AG09319 (cell line): ENCODE measurements around the gene KCNC4.

ENCODE experiments used
- DNase-seq: peaks from one replicate; pipeline ENCODE4 v3.0.0-alpha.2; 2010; ENCODE audit warnings: low read depth; ENCODE audit errors: extremely low read depth
- TF ChIP-seq, protein P1 (sequence below): IDR thresholded peaks from 2 replicates; pipeline ENCODE4 v1.5.1; 2011; ENCODE audit warnings: low read depth, mild to moderate bottlenecking, inconsistent platforms, low read length, moderate library complexity

KCNC4 gene

DNA sequence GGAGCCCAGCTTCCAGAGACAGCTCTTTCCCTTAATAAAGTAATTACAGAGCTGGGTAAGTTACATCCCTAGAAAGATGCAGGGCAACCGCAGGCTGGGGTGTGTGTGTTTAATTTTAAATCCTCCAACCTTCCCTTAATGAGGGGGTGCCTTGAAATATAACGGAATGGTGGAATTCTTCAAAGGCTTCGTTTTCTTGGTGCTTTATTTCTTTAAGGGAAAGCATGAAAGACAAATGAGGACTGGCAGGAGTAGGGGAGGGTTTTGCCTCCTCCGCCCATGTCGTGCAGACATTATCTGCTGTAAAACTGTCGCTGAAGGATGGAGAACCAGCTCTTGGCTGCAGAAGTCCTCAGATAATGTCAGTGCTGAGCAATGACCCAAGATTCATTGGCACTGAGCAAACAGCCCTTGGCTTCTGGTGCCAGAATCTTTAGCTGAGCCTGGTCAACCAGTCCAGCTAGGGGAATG, 44.3 kb upstream of the KCNC4 start:
- TF ChIP-seq, protein P1, sequence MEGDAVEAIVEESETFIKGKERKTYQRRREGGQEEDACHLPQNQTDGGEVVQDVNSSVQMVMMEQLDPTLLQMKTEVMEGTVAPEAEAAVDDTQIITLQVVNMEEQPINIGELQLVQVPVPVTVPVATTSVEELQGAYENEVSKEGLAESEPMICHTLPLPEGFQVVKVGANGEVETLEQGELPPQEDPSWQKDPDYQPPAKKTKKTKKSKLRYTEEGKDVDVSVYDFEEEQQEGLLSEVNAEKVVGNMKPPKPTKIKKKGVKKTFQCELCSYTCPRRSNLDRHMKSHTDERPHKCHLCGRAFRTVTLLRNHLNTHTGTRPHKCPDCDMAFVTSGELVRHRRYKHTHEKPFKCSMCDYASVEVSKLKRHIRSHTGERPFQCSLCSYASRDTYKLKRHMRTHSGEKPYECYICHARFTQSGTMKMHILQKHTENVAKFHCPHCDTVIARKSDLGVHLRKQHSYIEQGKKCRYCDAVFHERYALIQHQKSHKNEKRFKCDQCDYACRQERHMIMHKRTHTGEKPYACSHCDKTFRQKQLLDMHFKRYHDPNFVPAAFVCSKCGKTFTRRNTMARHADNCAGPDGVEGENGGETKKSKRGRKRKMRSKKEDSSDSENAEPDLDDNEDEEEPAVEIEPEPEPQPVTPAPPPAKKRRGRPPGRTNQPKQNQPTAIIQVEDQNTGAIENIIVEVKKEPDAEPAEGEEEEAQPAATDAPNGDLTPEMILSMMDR: no peak
- no peak for DNase-seq

DNA sequence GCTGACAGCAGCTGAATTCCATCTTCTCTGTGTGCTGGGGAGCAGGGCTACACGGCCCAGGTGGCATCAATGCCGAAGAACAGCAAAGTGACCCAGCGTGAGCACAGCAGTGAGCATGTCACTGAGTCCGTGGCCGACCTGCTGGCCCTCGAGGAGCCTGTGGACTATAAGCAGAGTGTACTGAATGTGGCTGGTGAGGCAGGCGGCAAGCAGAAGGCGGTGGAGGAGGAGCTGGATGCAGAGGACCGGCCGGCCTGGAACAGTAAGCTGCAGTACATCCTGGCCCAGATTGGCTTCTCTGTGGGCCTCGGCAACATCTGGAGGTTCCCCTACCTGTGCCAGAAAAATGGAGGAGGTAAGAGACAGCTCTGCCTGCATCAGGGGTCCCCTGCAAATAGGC, 43.3 kb upstream of the KCNC4 start:
- TF ChIP-seq, protein P1: no peak
- no peak for DNase-seq

DNA sequence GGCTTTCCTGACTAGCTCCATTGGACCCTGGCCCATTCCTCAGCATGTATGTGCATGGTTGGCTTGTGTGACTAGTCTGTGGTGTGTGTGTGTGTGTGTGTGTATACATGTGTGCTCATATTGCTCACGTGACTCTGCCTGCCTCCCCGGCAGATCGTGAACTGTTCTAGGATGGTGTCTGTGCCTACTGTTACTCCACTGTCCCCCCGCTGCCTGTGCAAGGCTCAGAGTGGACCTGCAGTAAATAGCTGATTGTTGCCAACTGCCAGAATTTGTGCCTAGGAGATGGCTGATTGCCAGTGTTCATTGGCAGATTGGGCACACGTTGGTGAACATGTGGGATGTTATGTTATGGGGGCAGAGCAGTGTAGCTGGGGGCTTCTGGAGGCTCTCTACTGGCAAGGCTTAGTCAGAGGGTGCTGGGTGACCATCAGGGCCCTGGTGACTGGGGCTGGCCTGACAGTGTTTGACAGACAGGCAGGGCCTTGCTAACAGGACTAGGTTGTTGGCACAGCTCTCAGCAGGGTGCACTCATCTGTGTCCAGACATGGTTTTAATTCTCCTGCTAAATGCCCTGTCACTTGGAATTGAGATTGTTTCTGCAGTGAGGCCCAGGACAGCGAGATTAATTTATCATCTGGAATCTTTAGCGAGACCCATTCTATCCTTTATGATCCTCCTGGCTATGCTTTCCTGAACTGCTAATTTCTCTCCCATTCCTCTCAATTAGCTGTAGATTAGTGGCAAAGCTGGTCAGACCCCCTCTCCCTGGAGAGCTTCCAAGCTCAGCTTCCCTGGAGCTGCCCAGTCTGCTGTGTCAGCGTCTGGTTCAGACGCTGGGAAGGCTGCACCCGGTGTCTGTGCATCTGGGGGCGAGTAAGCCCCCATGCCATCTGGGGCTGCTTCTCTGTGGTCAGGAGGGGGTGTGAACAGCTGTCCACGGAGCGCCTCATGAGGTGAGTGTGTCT, 39.1 kb upstream of the KCNC4 start:
- TF ChIP-seq, protein P1: no peak
- no peak for DNase-seq

GRCh38 chr1:110172001-110172400, 38.1 kb upstream of the KCNC4 start:
- DNase-seq: no peak
- TF ChIP-seq, protein P1: no peak

DNA sequence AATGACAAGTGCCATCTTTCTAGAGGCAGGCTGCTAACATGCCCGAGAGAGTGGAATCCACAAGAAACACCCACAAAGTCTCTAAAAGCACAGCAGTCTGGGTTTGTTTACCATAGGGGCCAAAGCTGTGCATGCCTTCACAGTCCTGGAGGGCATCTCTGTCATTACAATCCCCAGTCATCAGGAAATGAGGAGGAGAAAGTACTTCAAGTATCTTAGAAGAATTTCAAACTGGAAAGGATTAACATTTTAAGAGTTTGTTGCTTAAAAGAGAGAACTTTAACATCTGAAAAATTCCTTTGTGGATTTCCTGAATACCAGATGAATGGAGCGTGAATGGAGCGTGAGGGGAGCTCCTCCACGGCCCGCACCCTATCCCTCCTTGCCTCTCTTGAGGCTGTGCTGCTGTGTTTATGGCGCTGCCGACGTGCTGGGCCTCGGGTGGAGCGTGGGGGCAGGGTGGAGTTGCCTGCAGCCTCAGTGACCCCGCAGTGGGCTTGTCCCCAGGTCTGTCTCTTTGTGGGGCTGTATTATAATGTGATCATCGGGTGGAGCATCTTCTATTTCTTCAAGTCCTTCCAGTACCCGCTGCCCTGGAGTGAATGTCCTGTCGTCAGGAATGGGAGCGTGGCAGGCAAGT, 36.5 kb upstream of the KCNC4 start:
- TF ChIP-seq, protein P1: no peak
- DNase-seq: no peak

- TF ChIP-seq, protein P1: no peak
- no peak for DNase-seq
These were observed 35.2 kb upstream of the KCNC4 start for GRCh38 chr1:110174961-110175360.

DNA sequence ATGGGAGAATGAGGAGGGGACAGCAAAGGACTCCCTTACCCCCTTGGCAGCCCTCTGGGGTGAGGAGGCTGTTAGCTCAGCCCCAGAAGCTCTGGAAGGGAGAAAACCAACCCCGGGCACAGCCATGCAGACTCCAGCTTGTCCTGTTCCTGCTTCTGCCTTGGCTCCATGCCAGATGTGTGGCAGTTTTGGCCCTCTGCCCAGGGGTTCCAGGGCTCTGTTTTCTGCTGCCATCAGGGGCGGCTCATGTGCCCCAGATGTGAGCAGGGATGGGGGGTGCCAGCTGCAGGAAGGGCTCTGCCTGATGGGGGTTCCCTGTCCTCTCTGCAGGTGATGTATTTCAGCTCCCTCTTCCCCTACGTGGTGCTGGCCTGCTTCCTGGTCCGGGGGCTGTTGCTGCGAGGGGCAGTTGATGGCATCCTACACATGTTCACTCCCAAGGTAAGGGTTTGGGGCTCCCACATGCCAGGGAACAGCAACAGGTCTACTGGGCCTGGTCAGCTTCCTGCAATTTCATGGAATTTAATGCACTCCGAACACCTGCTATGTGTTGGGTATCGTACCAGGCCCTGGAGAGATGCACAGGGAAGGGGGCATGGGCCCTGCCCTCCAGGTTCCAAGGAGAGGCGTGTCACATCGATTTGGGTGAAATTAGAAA, 33.7 kb upstream of the KCNC4 start:
- TF ChIP-seq, protein P1: no peak
- DNase-seq: no peak
